Hematopoietic multipotent progenitor cell treated with erythropoietin and hydrocortisone succinate and interleukin-3 and kit ligand, for 15 days (in vitro differentiated cells): ENCODE results near the gene TAAR1.
"Not testable (repeated sequence)": the region's sequence is repeated elsewhere in the genome, so short reads cannot be mapped to it uniquely, and the experiment has no call there.

Experiments
- DNase-seq: peaks from one replicate; pipeline ENCODE4 v3.0.0-alpha.2; 2015; ENCODE audit warnings: low spot score

TAAR1 gene

DNA sequence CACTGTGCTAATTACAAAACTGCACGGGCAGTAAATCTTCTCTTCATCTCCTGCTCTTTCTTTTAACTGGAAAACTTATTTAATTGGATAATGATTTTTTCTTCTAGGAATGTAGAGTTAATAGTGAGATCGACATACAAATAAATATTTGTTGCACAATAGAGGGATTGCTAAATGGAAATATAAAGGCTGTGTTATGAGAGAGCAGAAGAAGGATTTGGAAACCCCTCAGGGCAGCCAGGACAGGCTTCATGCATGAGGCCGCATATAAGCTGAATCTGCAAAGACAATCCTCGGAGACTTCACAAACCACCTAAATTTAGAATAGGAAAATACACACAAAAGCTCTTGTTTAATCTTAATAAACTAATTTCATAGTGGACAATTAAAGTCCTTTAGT is 2.9 kb upstream of the TAAR1 start:
- no peak for DNase-seq

DNA sequence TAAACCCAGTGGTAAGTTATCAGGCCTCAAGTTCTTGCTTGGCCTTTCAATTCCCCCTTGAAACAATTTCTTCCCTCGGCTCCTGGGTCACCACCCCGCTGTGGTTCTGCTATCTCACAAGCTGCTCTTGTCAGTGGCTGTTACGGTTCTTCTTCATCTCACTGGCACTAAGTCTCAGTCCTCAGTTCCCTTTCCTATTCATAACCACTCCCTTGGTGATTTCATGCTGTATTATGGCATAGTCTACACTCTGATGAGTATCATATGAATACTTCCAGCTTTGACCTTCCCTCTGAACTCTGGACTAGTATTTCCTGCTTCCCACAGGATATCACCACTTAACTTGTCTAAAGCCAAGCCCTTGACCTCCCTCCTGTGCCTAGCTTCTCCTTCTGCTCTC is 7.9 kb downstream of the TAAR1 start:
- DNase-seq: no peak

DNA sequence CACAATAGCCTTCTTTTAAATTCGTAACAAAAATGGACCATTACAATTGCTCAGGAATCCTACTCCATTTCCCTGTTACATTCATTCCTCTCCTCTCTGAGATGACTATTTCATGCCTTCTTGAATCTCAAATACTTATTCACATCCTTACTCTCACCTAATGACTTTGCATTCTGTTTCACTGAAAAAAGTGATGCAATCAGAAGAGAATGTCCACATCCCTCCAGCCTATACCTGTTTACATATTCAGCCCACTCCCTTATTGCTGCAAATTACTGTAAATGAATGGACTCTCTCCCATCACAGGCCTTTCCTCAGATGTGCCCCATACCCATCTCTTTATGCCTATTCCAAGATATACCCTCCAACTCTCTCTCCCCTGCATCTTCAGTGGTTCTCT is 8.6 kb downstream of the TAAR1 start:
- DNase-seq: no peak

DNA sequence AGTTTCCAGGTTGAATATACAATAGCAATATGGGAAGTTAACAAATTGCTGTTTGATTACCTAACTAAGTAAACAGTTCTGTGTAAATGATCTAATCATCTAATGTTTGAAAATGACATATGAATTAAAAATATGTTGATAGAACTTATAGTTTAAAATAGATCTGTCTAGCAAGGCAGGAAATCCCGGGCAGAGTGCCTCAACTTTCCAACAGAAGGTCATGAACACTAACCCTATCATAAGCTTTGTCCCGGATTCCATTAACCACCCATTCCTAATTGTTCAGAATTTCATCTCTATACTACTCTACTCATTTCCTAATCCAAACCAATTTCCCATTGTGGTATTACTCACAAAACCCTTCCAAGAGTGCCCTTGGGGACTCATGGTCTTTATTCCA is 10.2 kb downstream of the TAAR1 start:
- no peak for DNase-seq

DNA sequence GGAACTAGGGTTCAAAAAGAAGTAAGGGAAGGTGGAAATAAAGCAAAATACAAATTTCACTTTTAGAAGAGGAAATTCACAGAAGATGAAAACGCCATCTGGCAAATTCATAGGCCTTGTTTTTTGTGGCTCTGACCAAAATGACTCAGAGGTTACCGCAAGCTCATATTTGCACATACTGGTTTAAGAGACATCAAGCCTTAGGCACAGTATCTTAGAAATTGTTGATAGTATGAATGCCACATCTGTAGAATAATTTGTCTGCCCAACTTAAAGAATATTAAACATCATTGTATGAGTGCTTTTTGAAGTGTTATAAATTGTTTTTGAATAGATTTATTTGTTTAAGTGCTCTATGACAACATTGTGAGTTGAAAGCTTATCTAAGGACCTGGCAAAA is 10.6 kb downstream of the TAAR1 start:
- DNase-seq: no peak

DNA sequence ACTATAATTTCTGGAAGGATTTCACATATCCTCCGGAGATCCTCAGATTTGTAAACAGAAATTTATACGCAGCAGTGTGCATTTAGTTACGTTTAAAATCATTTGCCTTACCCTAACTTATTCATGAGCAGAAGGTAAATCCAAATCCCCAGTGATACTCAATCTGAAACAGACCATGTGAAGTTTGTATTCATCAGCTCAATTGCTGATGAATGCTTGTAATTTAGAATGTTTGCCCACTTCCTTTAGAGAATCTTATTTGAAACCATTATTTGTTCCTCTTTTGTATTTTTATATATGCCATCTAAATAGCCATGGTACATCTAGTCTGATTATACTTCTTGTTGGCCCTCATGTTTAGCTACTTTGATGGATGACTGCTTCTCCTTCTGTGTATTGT is 15.4 kb downstream of the TAAR1 start:
- no peak for DNase-seq

DNA sequence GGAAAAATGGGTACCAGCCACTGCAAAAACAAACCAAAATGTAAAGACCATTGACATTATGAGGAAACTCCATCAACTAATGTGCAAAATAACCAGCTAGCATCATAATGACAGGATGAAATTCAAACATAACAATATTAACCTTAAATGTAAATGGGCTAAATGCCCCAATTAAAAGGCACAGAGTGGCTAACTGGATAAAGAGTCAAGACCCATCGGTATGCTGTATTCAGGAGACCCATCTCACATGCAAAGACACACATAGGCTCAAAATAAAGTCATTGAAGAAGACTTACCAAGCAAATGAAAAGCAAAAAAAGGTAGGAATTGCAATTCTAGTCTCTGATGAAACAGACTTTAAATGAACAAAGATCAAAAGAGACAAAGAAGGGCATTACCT is 21.8 kb downstream of the TAAR1 start:
- not testable (repeated sequence) for DNase-seq

DNA sequence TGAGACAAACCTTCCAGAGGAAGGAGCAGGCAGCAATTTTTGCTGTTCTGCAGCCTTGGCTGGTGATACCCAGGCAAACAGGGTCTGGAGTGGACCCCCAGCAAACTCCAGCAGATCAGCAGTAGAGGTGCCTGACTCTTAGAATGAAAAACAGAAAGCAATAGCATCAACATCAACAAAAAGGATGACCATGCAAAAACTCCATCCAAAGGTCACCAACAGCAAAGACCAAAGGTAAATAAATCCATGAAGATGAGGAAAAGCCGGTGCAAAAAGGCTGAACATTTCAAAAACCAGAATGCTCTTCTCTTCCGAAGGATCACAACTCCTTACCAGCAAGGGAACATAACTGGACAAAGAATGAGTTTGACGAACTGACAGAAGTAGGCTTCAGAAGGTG is 23.1 kb downstream of the TAAR1 start:
- not testable (repeated sequence) for DNase-seq

DNA sequence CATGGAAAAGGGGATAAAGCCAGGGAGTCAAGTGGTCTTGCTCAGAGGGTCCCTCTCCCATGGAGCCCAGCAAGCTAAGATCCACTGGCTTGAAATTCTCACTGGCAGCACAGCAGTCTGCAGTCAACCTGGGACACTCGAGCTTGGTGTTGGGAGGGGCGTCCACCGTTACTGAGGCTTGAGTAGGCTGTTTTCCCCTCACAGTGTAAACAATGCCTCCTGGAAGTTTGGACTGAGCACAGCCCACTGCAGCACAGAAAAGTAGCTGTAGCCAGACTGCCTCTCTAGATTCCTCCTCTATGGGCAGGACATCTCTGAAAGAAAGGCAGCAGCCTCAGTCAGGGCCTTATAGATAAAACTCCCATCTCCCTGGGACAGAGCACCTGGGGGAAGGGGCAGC is 23.7 kb downstream of the TAAR1 start:
- DNase-seq: not testable (repeated sequence)

DNA sequence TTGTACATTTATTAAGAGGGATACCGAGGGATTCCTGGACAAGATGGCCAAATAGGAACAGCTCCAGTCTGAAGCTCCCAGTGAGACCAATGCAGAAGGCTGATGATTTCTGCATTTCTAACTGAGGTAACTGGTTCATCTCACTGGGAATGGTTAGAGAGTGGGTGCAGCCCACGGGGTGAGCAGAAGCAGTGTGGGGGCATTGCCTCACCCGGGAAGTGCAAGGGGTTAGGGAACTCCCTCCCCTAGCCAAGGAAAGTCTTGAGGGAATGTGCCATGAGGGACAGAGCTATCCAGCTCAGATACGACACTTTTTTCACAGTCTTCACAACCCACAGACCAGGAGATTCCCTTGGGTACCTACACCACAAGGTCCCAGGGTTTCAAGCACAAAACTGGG is 24.2 kb downstream of the TAAR1 start:
- DNase-seq: no peak

DNA sequence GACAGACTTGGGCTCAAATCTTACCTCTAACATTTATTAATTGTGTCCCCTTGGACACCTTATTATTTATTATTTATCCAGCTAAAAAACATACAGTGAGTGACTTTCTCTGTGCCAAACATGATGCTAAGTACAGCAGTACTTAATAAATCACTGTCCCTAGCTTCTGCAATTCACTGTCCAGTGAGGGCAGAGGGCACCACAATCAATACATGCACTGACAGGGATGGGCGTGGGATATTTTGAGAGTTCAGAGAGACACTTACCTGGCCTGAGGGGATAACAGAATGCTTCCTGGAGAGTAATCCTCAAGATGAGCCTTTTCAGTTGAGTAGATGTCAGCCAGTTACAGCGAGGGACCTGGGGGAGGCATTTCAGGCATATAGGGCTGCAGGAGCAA is 25.6 kb downstream of the TAAR1 start:
- no peak for DNase-seq

DNA sequence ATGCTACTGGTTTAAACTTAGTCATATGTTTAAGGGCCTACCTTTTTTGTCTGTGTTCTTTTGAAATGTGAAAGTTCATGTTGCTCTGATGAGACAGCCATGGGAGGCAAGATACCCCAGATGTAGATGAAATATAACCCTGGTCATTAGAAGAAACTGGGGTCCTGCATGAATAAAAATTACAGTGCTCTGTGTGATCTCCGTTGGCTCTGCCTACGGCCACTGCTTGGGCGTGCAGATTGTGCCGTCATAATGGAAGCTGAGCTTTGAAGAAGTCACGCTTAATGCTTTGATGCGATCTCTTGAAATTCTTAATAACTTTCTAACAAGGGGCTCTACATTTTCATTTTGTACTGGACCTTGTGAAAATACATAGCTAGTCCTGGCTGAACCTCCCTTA is 34.8 kb downstream of the TAAR1 start, which contains the start of gene TAAR2:
Gene TAAR2, minus strand, starts transcription at position 101 of the 400 bp plus-strand sequence. Its CDS starts 0 bp downstream, at position 101.
- no peak for DNase-seq

DNA sequence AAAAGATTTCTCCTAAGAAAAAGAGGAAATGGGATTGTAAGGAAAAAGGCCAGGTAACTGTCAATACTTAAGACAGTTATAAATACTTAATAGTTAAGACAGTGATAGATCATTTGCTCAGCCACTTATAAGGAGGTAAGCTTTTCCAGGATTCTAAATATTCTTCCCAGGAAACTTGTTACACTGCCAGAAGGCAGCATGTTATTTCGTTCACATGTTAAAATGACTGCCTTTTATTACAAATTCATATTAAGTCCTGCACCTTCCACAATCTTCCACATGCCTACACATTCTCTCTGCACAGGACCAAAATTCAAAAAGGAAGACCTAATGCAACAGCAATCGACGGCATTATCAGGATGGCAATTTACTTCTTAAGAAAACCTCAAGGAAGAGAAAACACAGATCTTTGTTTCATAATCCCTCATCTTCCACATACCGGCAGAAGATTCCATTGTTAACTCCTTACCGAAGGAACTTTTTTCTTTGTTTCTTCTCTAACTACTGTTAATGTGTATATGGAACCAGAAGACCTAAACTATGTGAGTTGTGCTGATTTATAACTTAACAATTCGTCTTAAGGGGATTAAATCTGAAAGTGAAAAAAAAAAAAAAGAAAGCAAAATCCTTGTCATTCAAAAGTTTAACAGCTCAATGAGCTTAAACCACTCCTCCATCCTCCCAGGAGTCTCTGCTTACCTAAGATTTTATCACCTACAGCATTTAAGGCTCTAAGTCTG is 35.7 kb downstream of the TAAR1 start:
- DNase-seq: no peak

DNA sequence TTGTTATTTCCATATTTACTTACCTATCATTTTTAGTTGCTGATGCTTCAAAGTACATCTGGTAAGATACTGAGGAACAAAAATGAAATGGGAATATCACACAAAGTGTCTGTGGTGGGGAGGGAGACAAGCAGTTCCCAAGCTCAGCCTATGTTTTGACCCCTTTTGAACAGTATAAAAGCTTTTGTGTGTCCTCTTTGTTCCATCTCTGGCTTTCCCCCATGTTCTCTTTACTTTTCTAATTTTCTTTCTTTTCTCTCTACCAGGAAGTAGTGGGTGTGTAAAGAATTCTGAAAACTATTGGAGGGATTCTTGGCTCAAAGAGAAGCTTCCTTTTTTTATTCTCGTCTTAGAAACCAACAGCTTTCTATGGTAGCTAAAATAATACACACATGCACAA is 42.3 kb downstream of the TAAR1 start:
- DNase-seq: no peak

DNA sequence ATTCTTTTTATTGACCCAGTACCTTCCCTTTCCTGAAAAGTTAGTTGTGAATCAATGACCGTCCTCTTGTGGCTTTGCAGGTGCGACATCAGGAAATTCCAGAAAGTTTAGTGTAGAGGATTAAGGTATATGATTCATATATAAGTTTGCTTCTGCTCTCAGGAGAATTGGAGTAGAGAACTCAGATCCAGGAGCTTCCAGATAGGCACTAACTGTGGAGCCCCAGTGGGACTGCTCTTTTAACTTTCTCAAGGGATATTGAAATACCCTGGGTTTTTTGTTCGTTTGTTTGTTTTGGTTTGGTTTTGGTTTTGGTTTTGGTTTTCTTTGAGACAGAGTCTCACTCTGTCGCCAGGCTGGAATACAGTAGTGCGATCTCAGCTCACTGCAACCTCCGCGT is 44.4 kb downstream of the TAAR1 start:
- DNase-seq: no peak

DNA sequence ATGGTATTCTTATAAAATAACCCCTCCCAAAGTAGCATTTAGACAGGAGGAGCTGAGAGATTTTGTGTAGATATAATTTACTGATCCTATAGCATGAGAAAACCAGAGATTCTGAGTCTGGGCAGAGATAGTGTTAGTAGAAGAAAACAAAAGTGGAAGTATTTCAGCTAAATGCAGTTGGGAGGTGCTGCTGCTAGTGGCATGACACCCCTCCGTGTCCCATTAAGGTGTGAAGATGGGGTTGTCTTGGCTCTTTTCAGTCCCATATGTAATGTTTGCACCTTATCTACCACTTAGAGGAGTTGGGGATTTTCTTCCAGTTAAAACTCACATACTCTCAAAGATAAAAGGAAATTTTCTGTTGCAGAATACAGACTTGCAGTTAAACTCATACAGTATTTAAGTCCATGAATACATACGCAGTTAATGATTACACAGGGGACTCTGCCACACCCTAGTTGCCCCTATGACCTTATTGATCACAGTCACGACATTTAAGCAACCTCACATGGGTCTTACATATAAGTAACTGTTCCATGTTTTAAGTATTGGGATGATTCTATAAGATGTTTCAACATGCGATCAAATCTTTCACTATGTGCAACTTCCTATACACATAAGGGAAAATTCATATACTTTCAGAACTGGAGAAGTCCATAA is 46.4 kb downstream of the TAAR1 start:
- DNase-seq: no peak

DNA sequence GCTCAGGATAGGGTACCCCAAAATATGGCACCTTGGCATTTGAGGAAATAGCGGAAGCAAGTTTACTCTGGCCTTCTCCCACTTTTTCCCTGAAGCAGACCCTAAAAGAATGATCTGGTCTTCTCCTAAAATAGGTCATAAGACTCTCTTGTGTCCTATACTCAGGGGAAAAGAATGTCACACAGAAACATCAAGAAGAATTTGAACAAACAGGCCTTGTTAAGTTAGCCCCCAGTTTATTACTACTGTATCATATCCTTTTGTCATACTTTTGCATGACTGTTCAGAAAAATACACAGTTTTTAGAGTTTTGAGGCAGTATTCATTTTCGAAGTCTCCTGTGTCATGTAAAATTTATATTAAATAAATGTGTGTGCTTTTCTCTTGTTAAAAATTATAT is 47.4 kb downstream of the TAAR1 start:
- no peak for DNase-seq

DNA sequence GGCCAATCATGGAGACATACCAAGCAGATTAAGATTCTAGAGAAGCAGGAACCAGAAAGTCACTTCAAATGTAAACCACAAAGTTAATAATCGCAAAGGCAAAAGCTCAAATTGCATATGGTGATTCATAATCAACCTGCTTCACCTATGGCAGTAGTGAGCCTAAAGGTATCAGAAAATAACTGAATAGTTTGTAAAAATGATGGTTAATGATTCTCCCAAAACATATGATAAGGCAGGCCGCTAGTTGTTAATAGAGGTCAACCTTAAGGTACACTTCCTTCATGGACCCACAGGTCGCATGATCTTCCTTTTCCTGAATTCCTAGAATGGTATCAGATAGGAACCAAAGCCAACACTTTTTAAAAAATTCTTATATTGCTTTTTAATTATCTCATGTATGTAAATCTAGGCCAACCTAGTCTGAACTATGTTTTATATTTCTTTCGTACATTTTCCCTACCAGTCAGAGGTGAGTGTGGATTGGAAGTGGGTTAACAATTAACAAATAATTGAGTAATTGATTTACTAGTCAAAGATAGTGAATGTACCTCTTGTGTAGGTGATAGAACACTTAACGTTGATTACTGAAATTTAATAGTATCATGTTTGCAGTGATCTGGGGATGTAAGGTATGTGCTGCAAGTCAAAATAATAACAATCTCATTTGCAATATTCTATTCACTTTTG is 51.3 kb downstream of the TAAR1 start:
- DNase-seq: no peak

DNA sequence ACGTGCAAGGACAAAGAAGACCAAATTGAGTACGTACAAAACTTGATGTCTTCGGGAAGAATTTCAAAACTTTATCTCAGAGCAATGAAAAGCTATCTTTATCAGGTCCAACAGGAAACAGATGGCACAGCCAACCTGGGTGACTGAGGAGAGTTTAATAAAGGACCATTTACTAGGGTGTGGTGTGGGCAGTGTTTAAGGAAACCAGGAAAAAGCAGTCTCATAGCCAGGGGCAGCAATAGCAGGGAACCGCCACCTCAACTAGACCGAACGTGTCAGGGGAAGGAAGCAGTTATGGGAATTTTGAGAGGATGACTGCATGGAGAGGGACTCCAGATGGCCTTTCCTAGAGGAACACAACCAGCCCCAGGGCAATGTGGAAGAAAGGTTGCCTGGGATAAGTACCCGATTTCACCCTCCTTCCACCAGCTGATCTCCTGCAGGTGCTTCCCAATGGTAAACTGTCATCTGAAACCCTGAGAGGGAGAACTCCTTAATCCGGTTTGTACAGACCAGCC is 54.3 kb downstream of the TAAR1 start:
- no peak for DNase-seq

DNA sequence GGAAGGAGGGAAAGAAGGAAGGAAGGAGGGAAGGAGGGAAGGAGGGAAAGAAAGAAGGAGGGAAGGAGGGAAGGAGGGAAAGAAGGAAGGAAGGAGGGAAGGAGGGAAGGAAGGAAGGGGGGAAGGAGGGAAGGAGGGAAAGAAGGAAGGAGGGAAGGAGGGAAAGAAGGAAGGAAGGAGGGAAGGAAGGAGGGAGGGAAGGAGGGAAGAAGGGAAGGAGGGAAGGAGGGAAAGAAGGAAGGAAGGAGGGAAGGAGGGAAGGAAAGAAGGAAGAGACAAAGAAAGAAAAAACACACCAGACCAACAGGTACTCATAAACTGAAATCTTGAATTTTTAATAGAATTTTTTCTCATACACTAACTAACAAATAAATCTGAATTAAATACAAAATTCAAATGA is 58.1 kb downstream of the TAAR1 start:
- not testable (repeated sequence) for DNase-seq

DNA sequence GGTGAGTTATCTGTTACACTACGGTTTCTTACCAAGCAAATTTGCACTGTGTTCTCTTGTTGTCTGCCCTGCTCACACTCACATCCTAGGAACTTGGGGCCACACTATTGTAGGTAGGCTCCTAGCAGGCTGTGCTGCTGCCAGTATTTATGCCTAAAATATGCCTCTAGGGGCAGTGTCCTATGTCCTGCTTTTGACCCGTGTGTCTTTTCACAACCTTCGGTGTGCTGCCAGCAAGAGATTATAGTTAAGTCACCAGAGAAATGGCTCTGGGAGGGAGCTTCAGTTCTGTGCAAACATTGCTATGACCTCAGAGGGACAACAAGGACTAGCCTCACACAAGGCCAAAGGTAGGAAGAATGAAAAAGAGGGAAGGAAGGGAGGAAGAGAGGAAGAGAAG is 60.5 kb downstream of the TAAR1 start:
- no peak for DNase-seq

DNA sequence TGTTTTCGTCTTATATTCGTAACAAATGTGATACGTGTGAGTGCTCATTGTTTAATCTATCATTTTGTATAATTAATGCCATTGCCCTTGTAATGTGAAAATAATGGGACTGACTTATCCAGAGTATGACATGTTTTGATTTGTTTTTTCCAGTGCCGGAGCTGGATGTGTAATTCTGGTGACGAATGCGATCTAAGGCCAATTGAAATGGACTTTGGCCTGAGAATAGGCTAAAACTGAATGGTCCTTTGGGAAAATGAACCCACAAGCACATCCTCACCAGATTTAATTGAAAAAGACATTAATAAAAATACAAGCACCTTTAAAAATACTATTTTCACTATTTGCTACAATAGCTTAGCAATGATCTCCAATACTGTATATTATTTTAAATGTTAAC is 62.8 kb downstream of the TAAR1 start:
- DNase-seq: no peak
